Endothelial cell (in vitro differentiated cells): Measurements from ENCODE around the gene PALMD. TPM values are rescaled to one million over a fixed set of nuclear protein-coding genes. Genes with fewer than 3 reads are reported as not detected.

Experiments used
- DNase-seq: peaks from one replicate; pipeline ENCODE4 v3.0.0; 2021; ENCODE audit warnings: low spot score
- H3K27ac Mint-ChIP-seq: one replicate; pipeline ENCODE4 v1.8.0; 2021; ENCODE audit warnings: mixed read lengths, inconsistent platforms; ENCODE audit not compliant: unreplicated experiment
- H3K27me3 Mint-ChIP-seq: one replicate; pipeline ENCODE4 v1.8.0; 2021; ENCODE audit warnings: mild to moderate bottlenecking, moderate library complexity, mixed read lengths, inconsistent platforms; ENCODE audit not compliant: unreplicated experiment
- H3K36me3 Mint-ChIP-seq: one replicate; pipeline ENCODE4 v1.8.0; 2021; ENCODE audit warnings: mild to moderate bottlenecking, low read depth, mixed read lengths, inconsistent platforms; ENCODE audit not compliant: unreplicated experiment
- H3K4me1 Mint-ChIP-seq: one replicate; pipeline ENCODE4 v1.8.0; 2021; ENCODE audit warnings: mild to moderate bottlenecking, mixed read lengths, inconsistent platforms; ENCODE audit not compliant: unreplicated experiment
- H3K4me3 Mint-ChIP-seq: one replicate; pipeline ENCODE4 v1.8.0; 2021; ENCODE audit warnings: mild to moderate bottlenecking, mixed read lengths, inconsistent platforms; ENCODE audit not compliant: unreplicated experiment
- H3K9me3 Mint-ChIP-seq: one replicate; pipeline ENCODE4 v1.8.0; 2021; ENCODE audit warnings: mixed read lengths, inconsistent platforms; ENCODE audit not compliant: unreplicated experiment
- total RNA-seq: library from RNA; stranded (reverse); fragmentation: NEBNext Ultra II Directional; extraction: Animal tissue kit (Norgen Biotek cat#: 25700); gene quantifications from one replicate; pipeline ENCODE4 v1.2.1, GENCODE V29; 2021; ENCODE audit not compliant: unreplicated experiment
- TF ChIP-seq, protein P1 (sequence below): fragments of 200-600 bp; sonication (generic); IDR thresholded peaks from one replicate; pipeline ENCODE4 v1.5.0; 2021; ENCODE audit warnings: antibody characterized with exemption; ENCODE audit not compliant: unreplicated experiment

The PALMD gene
- total RNA-seq, 1 donor from 2014 or later: 1.9 TPM

DNA sequence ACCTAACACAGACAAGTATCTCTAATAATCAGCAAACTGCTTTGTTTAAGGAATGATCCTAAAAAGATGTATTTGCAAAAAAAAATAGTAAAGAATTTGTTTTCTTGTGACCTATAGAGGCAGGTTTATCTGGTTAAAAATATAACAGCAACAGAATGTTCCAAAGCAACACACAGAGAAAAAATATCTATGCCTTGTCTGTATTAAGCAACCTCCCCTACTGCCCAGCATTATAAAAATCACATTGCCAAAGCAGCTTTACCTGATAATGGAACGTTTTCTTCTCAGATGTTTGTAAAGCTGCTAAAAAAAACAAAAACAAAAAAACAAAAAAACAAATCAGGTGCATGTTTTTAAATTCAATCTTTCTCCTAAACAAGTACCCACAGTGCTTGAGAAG, 24.7 kb downstream of the PALMD start:
- Mint-ChIP-seq H3K4me1 (peaks cover 10% of the 10 kb centered on the region), H3K36me3 (no peaks in the 10 kb centered on the region), H3K9me3 (no peaks in the 10 kb centered on the region), H3K27ac (no peak overlapping the region), H3K27me3 (no peaks in the 10 kb centered on the region), H3K4me3 (no peak overlapping the region)
- TF ChIP-seq, protein P1, sequence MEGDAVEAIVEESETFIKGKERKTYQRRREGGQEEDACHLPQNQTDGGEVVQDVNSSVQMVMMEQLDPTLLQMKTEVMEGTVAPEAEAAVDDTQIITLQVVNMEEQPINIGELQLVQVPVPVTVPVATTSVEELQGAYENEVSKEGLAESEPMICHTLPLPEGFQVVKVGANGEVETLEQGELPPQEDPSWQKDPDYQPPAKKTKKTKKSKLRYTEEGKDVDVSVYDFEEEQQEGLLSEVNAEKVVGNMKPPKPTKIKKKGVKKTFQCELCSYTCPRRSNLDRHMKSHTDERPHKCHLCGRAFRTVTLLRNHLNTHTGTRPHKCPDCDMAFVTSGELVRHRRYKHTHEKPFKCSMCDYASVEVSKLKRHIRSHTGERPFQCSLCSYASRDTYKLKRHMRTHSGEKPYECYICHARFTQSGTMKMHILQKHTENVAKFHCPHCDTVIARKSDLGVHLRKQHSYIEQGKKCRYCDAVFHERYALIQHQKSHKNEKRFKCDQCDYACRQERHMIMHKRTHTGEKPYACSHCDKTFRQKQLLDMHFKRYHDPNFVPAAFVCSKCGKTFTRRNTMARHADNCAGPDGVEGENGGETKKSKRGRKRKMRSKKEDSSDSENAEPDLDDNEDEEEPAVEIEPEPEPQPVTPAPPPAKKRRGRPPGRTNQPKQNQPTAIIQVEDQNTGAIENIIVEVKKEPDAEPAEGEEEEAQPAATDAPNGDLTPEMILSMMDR: no peak
- DNase-seq: no peak

DNA sequence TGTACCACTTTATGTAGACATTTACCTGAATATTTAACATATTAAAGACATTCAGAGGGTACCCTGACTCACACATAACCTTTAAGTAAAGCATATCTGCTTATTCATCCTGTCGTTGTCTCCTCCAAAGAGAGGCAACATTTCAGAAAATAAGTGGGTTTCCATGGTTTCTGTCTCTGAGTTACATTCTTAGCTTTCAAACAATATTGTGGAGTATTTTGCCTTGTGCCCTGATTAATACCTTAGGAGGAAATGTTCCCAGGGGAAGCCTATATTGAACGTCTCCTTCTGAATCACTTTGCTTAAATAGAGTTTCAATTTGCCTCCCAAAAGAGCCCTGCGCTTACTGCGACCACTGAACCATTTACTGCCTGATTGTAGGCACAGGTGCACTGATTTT, 26.1 kb downstream of the PALMD start:
- H3K27me3 Mint-ChIP-seq: no peaks in the 10 kb centered on the region
- TF ChIP-seq, protein P1: no peak
- no peaks in the 10 kb centered on the region for H3K9me3 Mint-ChIP-seq
- DNase-seq: no peak
- no peaks in the 10 kb centered on the region for H3K36me3 Mint-ChIP-seq
- H3K4me3 Mint-ChIP-seq: no peak overlapping the region
- H3K4me1 Mint-ChIP-seq: peaks cover 10% of the 10 kb centered on the region
- no peak overlapping the region for H3K27ac Mint-ChIP-seq

DNA sequence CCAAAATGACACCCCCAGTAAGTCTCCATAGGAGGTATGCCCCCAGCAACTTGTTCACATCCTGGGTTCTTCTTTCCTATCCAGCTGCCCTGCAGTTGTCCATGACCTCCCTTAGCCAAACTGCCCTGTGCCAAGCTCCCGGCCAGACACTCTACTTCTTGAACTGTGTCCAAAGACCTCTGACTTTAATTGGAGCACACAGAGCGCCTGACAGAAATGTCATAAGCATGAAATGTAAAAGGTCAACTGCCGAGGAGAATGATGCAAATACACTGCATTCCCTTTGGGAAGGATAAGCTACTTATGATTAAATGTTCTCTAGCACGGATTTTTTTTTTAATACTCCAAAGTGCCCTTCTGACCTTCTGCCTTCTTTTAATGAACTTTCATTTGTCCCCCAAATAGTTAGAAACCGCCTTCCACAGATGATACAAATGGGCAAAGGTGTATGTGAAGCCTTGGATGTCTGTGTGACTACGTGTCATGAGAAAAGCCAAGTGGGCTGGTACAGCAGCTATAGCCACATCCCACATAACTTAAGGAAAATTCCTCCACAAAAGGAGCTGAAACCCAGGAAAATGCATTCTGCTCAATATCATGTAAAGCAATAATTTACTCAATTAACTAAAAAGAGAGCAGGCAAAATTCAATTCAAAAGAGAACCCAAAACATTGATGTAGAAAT, 26.8 kb downstream of the PALMD start:
- TF ChIP-seq, protein P1: no peak
- Mint-ChIP-seq H3K4me3 (no peak overlapping the region), H3K27ac (no peak overlapping the region), H3K27me3 (no peaks in the 10 kb centered on the region), H3K9me3 (no peaks in the 10 kb centered on the region), H3K36me3 (no peaks in the 10 kb centered on the region), H3K4me1 (peaks cover 10% of the 10 kb centered on the region)
- DNase-seq: no peak

DNA sequence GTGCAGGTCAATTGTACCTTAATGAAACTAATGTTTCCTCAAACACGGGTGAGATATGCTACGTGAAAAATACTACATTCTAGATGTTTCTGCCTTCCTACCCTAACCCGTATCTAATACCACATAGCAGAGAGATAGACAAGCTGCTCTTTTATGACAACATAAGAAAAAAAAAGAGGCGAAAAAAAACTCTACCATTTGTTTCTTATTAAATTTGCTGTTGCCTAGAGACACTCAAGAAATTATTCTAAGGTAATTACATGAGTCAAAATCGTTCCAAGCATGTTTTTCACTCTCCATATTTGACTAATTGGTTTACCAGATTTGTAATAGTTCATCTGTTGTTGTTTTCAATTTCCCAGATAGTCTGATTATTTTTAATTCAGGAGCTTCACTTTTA, 27.4 kb downstream of the PALMD start:
- Mint-ChIP-seq H3K9me3 (no peaks in the 10 kb centered on the region), H3K27ac (no peak overlapping the region), H3K4me3 (no peak overlapping the region), H3K4me1 (peaks cover 10% of the 10 kb centered on the region), H3K36me3 (no peaks in the 10 kb centered on the region), H3K27me3 (no peaks in the 10 kb centered on the region)
- no peak for DNase-seq
- TF ChIP-seq, protein P1: no peak

DNA sequence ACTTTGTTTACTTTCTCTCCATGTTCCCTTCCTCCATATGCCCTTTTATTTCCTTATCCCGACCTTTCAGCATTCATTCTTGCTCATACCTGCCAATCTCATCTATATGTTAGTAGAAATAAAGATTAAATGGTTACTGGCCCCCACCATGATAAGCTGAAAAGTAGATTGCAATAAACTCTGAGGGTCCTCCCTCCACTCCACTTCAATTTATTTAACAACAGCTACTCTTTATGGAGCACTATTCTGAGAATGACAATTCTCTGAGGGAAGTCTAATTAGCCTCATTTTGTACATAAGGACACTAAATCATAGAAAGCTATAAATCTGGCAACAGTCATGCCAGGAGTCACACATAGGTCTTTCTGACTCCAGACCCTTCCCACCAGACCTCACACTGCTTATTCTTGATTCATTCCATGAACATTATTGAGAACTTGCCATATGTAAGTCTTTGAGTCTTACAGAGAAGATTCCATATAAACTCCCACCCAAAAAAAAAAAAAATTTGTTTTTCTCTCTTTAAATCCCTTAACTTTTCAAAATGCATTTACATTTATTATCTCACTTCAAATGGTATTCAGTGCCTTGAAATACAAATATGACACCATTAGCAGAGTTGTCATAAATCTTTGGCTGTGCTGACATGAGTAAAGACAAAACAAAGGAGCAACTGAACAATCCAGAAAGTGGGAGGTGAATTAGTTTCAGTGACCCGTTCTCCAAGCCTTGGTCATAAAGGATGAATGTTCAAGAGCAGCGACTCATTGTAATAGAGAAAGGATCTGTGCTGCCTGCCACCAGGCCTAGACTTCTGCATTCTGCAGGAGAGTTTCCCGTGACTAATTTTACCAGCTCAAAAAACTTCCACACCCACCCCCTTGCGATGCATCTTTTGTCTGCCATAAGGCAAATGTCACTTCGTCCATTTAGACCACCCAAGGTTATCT, 28.5 kb downstream of the PALMD start:
- no peak overlapping the region for H3K4me3 Mint-ChIP-seq
- H3K9me3 Mint-ChIP-seq: no peaks in the 10 kb centered on the region
- TF ChIP-seq, protein P1: no peak
- no peaks in the 10 kb centered on the region for H3K36me3 Mint-ChIP-seq
- H3K27ac Mint-ChIP-seq: no peak overlapping the region
- no peaks in the 10 kb centered on the region for H3K27me3 Mint-ChIP-seq
- peaks cover 10% of the 10 kb centered on the region for H3K4me1 Mint-ChIP-seq
- DNase-seq: no peak
